Measurements from ENCODE around the gene NEURL1. TPM values are rescaled to one million over a fixed set of nuclear protein-coding genes. Genes with fewer than 3 reads are reported as not detected.

Gene NEURL1
- total RNA-seq, 1 donor from 2014 or later: 1.3 TPM

GRCh38 chr10:103449208-103450144, 44.0 kb upstream of the NEURL1 start:
- no peak overlapping the region for H3K4me3 ChIP-seq (ENCODE audit: low read depth, low read length)
- no peak for TF ChIP-seq CTCF (conservative IDR thresholded peaks at IDR 0.05; ENCODE audit: low read depth, low read length)
- no peak for DNase-seq (ENCODE audit: low read depth)

DNA sequence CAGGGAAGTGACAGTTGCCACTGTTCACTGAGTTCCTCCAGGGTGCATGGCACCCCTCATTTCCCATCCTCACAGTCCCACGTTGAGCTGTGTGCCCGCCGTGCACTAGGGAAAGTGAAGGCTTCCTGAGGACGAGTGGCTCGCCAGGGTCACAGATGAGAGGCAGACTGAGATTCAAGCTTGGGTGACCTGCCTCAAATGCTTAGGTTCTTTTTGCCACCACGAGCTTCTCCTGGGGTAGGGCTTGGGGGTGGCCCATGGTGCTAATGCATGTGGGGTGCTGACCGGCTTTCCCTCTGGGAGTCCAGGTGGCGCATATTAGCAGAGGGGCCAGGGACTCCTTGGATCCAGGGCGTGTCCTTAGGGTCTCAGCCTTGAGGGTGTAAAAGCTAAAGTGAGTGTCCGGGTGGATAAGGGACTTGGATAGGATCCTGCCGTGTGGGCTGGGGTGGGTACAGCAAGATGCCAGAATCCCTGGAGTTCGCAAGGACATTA, 43.3 kb upstream of the NEURL1 start:
- no peak for TF ChIP-seq CTCF (conservative IDR thresholded peaks at IDR 0.05; ENCODE audit: low read depth, low read length)
- H3K4me3 ChIP-seq (ENCODE audit: low read depth, low read length): no peak overlapping the region
- DNase-seq (ENCODE audit: low read depth): no peak

DNA sequence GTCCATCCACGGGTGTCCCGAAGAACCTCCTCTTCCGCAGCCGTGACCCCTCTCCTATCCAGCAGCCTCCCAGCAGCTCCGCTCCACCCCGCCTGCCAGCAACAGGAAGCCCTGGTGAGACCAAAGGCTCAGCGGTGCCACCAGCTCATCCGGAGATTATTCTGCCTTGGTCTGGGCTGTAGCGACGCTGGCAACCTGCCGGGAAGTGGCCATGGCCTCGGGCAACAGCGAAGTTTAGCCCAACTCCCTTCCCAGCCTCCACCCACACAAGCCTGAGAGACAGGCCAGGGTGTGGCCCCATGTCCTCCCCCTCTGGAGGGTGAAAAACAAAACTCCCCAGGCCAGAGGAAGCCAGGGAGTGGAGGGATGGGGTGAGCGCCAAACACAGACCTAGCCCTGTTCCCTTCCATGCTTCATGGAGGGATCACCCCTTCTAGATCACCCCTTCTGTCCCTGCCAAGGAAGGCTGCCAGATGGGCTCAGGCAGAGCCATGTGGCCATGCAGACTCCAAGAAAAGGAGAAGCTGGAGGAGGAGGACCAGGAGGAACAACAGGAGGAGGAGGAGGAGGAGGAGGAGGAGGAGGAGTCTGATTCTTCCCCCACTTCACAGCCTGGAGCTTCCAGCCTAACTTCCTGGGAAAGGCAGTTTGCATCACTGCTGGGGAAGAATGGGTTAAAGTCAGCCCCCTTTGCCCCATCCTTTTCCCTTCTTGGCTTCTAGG, 42.3 kb upstream of the NEURL1 start:
- no peak for DNase-seq (ENCODE audit: low read depth)
- TF ChIP-seq CTCF (conservative IDR thresholded peaks at IDR 0.05; ENCODE audit: low read depth, low read length): no peak
- H3K4me3 ChIP-seq (ENCODE audit: low read depth, low read length): no peak overlapping the region

GRCh38 chr10:103451831-103452505, 41.5 kb upstream of the NEURL1 start, which contains the start of gene CALHM2:
TSS of gene CALHM2 (minus strand) at chr10:103452370. CDS start at chr10:103449941, 2,429 bp downstream.
- peak within 1 kb of the TSS; percentile 39 for H3K4me3 ChIP-seq (ENCODE audit: low read depth, low read length)
- no peak for DNase-seq (ENCODE audit: low read depth)
- TF ChIP-seq CTCF (conservative IDR thresholded peaks at IDR 0.05; ENCODE audit: low read depth, low read length): no peak

GRCh38 chr10:103452506-103453230, 40.8 kb upstream of the NEURL1 start:
- no peak for TF ChIP-seq CTCF (conservative IDR thresholded peaks at IDR 0.05; ENCODE audit: low read depth, low read length)
- H3K4me3 ChIP-seq (ENCODE audit: low read depth, low read length): peak overlapping the region; percentile 39
- DNase-seq (ENCODE audit: low read depth): no peak

DNA sequence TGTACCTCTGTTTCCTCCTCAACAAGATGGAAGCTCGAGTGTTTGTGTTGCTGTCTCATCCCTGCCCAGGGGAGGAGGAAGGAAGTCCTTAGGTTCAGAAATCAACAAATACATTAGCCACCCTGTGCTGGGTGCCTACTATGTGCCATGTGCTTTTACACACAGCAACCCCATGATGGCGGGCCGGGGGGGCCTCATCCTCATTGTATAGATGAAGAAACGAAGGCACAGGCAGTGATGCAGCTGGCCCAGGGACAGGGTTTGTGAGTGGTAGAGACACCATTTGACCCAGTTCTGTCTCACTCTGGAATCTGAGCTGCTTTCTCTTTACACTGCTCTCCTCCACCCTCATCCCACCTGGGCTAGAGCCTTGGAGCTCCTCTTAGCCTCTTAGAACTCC, 39.5 kb upstream of the NEURL1 start:
- no peak overlapping the region for H3K4me3 ChIP-seq (ENCODE audit: low read depth, low read length)
- DNase-seq (ENCODE audit: low read depth): no peak
- no peak for TF ChIP-seq CTCF (conservative IDR thresholded peaks at IDR 0.05; ENCODE audit: low read depth, low read length)

All from epithelial cell of proximal tubule (primary cell).